GM18507 (cell line): ENCODE measurements around the gene HPX.
"Not testable (repeated sequence)": the region's sequence is repeated elsewhere in the genome, so short reads cannot be mapped to it uniquely, and the experiment has no call there.

ENCODE experiments used
- DNase-seq: peaks from one replicate; pipeline ENCODE4 v3.0.0; 2011; ENCODE audit warnings: low read depth; ENCODE audit not compliant: insufficient read length; ENCODE audit errors: extremely low spot score
- FAIRE-seq: peaks from 2 replicates; lab custom pipeline; 2011; peaks lifted over from hg19 to GRCh38; lab: Jason Lieb, UNC

Gene HPX

DNA sequence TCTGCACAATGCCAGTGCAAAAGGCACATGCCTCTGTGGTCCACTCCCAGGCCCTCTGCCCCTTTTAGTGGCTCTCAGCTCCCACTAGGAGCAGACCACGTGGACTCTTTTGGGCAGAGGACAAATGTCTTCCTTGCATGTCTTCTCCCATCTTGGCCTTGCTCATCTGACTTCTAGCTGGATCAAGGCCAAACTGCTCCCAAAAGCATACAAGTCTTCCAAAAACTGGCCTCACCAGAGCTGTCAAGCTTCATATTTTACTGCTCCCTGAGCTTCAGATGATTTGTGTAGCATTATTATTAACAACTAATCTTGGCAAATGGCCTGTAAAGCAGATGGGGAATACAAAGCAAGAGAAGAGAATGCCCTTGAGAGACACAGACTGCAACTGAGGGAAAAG lies 43.6 kb downstream of the HPX start:
- no peak for DNase-seq
- no peak for FAIRE-seq

DNA sequence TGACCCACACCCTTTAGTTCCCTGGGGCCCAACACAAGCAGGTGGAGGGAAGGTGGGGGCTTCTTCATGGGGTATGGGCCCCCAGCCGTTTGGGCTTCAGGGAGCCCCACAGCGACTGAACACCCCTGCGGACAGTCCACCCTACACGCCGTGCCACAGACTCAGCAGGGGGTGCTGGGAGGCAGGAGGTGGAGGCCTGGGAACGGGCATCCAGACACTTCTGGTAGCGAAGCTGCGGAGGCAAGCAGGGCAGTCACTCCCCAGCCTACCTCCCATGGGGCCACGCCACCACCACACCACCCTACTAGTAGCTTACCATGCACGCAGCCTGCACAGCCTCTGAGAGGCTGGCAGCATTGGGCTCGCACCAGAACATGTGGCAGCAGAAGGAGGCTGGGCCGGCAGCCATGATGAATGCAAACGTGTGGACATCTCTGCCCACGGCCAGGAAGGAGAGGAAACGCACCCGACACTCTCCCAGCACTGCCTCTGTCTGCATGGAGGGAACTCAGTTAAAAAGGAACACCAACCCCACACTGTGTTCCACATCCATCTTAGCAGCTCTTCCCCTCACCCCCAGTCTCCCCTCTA lies 45.2 kb downstream of the HPX start:
- DNase-seq (no peak), FAIRE-seq (no peak)

DNA sequence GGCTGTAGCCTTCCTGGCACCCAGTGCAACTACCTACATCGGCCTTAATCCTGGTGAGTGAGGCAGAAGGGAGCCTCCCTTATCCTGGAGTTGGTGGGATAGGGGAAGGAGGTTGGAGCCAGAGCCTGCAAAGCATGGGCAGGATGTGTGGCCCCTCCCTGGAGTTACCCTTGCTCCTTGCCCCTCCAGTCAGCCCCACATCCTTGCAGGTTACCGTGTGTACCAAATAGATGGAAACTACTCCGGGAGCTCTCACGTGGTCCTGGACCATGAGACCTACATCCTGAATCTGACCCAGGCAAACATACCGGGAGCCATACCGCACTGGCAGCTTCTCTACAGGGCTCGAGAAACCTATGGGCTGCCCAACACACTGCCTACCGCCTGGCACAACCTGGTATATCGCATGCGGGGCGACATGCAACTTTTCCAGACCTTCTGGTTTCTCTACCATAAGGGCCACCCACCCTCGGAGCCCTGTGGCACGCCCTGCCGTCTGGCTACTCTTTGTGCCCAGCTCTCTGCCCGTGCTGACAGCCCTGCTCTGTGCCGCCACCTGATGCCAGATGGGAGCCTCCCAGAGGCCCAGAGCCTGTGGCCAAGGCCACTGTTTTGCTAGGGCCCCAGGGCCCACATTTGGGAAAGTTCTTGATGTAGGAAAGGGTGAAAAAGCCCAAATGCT lies 46.7 kb downstream of the HPX start:
- DNase-seq (no peak), FAIRE-seq (no peak)

DNA sequence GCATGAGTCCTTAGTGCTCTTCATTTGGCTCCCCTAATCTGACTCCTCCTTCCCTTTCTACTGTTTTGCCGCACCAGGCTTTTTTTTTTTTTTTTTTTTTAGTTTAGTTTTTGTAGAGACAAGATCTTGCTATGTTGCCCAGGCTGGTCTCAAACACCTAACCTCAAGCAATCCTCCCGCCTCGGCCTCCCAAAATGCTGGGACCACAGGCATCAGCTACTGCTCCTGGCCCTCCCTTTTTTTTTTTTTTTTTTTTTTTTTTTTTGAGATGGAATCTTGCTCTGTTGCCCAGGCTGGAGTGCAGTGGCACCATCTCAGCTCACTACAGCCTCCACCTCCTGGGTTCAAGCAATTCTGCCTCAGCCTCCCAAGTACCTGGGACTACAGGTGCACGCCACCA lies 48.5 kb downstream of the HPX start:
- not testable (repeated sequence) for DNase-seq

DNA sequence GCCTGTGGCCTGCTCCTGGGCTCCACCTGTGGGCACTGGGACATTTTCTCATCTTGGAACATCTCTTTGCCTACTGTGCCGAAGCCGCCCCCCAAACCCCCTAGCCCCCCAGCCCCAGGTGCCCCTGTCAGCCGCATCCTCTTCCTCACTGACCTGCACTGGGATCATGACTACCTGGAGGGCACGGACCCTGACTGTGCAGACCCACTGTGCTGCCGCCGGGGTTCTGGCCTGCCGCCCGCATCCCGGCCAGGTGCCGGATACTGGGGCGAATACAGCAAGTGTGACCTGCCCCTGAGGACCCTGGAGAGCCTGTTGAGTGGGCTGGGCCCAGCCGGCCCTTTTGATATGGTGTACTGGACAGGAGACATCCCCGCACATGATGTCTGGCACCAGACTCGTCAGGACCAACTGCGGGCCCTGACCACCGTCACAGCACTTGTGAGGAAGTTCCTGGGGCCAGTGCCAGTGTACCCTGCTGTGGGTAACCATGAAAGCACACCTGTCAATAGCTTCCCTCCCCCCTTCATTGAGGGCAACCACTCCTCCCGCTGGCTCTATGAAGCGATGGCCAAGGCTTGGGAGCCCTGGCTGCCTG lies 49.2 kb downstream of the HPX start:
- DNase-seq (no peak), FAIRE-seq (no peak)

More for the DNA sequence above, 48.5 kb downstream of the HPX start:
- FAIRE-seq: not testable (repeated sequence)

DNA sequence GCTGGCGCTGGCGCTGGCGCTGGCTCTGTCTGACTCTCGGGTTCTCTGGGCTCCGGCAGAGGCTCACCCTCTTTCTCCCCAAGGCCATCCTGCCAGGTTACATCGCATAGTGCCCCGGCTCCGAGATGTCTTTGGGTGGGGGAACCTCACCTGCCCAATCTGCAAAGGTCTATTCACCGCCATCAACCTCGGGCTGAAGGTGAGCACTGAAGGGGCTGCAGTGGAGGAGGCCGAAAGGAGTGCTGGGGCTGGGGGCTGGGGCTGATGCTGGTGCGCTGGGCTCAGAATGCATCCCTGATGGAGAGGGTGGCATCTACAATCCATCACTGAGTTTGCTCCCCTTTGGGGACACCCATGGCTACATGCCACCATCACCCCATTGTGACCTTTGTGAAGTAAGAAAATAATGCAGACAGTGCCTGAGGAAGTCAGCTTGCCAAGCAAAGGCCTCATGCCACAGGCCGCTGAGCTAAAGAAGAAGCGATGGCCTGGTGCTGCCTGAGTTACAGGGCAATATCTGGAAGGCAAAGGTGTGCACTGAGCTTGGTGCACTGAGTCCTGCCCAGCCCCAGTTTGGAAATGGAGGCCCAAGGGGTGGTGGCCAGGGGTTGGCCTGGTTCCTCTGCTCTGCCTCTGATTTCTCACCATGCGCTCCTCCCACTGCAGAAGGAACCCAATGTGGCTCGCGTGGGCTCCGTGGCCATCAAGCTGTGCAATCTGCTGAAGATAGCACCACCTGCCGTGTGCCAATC lies 49.9 kb downstream of the HPX start:
- no peak for DNase-seq
- FAIRE-seq: no peak

DNA sequence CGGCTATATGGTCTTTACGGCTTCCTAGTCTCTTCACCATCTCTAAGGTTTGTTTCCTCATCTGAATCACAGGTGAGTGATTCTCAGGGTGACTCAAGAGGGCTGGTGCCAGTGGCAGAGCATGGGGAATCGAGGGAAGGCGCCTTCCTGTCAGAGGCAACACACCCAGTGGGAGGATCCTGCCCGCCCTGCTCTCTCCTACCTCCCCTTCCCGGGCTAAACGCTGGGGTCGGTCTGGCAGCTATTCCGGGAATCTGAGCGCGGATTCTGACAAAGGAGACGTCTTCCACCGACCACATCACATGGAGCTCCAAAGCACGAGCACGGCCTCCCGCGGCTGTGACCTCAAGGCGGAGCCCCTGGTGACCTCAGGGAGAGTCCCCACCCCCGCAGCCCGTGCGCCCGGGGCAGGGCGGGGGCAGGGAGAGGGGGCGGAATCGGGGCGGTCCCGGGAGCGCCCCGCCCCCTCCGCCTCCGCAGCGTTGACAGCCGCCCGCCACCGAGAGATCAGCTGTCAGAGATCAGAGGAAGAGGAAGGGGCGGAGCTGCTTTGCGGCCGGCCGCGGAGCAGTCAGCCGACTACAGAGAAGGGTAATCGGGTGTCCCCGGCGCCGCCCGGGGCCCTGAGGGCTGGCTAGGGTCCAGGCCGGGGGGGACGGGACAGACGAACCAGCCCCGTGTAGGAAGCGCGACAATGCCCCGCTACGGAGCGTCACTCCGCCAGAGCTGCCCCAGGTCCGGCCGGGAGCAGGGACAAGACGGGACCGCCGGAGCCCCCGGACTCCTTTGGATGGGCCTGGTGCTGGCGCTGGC lies 50.7 kb downstream of the HPX start, which contains the start of gene SMPD1:
TSS of gene SMPD1 (plus strand) at position 570 of the 813 bp plus-strand sequence. CDS start at position 695, 125 bp downstream.
- peak; percentile 93 for FAIRE-seq

DNA sequence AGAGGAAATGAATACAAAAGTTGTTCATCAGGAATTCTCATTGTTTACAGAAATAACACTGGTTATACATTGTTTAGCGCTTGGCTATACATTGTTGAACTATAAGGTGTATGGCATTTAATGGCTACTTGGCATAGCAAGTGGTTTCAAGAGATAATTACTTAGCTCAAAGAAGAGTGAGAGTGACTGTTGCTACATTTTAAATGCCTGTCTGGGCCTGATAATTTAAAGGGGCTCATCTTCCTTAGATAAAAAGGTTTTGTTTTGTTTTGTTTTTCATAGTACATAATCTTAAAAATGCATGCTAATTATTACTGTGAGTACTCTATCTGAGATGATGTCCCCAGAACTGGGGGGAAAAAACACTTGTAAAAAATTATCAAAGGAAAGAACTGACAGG lies 52.0 kb downstream of the HPX start:
- FAIRE-seq: no peak

More for the DNA sequence above, 50.7 kb downstream of the HPX start, which contains the start of gene SMPD1:
- DNase-seq: peak; percentile 90

DNA sequence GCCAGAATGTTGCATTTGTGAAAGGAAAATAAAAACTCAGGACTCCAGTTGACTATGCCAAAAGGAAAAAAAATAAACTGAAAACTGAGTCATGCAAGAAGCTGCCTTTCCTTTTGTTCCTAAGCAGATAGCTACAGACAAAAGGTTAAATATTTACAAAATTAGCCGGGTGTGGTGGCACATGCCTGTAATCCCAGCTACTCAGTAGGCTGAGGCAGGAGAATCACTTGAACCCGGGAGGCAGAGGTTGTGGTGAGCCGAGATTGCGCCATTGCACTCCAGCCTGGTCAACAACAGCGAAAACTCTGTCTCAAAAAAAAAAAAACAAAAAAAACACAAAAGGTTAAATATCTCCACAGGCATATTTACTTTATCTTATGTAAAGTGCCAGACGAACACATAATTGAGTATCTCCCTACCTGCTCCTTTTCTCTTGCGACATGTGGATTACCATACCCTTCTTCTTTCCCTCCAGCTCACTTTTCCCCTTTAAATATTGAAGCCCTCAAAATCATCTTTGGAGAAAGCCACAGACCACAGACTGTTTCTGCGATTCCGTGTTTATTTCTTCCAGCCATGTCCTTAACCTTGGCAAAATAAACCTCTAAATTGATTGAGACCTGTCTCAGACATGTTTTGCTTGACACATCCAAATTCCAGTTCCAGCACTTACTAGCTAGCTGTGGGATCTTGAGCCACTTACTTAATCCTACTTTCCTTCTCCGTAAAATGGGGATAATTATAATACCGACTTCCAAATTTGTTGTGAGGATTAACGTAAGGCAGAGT lies 52.8 kb downstream of the HPX start:
- no peak for DNase-seq
- no peak for FAIRE-seq

More for the DNA sequence above, 52.0 kb downstream of the HPX start:
- DNase-seq: no peak

DNA sequence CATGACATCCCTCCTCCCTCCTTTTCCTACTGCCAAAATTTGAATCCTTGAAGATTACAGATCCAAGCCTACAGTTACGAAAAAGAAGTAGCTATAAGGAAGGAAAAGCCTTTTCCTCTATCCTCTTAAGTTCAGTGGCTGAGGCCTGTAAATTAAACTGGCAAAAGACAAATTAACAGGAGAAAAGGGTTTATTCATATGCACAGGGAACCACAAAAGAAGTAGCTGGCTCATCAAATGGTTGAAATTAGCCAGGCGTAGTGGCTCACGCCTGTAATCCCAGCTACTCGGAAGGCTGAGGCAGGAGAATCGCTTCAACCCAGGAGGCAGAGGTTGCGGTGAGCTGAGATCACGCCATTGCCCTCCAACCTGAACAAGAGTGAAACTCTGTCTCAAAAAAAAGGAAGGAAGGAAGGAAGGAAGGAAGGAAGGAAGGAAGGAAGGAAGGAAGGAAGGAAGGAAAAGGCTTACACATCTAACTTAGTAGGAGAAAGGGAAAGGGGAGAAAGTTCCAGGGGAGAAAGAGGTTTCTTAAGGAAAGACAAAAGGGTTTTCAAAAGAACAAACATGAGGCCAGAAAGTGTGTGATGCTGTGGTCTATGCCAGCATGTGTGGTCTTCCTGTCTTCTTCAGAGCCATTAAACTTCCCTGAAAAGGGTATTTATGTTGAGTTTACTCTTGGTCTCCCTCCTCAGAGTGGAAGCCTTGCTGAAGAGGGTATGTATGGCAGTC lies 55.6 kb downstream of the HPX start:
- no peak for FAIRE-seq

More for the DNA sequence above, 55.6 kb downstream of the HPX start:
- no peak for DNase-seq
